ENCODE results near the gene TNFRSF6B.

Gene TNFRSF6B

DNA sequence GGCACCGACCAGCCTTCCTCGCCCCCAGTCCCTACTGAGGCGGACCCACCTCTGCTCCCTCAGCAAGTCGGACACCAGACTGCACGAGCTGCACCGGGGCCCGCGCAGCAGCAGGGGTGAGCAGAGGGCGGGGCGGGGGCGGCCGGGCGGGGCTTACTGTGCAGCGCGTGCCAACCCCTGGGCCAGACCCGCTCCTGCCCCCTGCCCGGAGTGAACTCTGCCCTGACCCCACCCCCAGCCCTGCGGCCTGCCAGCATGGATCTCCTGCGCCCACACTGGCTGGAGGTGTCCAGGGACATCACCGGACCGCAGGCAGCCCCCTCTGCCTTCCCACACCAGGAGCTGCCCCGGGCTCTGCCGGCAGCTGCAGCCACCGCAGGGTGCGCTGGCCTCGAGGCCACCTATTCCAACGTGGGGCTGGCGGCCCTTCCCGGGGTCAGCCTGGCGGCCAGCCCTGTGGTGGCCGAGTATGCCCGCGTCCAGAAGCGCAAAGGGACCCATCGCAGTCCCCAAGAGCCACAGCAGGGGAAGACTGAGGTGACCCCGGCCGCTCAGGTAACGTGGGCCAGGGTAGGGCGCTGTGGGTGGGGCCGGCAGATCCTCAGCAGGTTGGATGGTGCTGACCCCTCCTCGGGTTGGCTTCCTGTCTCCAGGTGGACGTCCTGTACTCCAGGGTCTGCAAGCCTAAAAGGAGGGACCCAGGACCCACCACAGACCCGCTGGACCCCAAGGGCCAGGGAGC, 41.7 kb downstream of the TNFRSF6B start:
- peak overlapping the region; percentile 37 for H3K9ac ChIP-seq (ENCODE audit: low read length)
- H3K9me3 ChIP-seq (ENCODE audit: control insufficient read depth, insufficient read depth, low read depth, low read length): no peaks in the 10 kb centered on the region
- H3K4me1 ChIP-seq (ENCODE audit: control insufficient read depth, insufficient read depth, low read length): peaks cover 23% of the 10 kb centered on the region
- no peak overlapping the region for H3K27ac ChIP-seq (ENCODE audit: low read depth, low read length)
- H3K36me3 ChIP-seq (ENCODE audit: control insufficient read depth, insufficient read depth, low read length): peaks cover 37% of the 10 kb centered on the region
- peaks cover 10% of the 10 kb centered on the region for H3K27me3 ChIP-seq (ENCODE audit: control insufficient read depth, insufficient read depth, low read length)
- H3K4me3 ChIP-seq (ENCODE audit: low read depth, low read length): peak overlapping the region; percentile 59

DNA sequence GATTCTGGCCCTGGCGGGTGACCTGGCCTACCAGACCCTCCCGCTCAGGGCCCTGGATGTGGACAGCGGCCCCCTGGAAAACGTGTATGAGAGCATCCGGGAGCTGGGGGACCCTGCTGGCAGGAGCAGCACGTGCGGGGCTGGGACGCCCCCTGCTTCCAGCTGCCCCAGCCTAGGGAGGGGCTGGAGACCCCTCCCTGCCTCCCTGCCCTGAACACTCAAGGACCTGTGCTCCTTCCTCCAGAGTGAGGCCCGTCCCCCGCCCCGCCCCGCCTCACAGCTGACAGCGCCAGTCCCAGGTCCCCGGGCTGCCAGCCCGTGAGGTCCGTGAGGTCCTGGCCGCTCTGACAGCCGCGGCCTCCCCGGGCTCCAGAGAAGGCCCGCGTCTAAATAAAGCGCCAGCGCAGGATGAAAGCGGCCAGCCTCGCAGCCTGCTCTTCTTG, 42.3 kb downstream of the TNFRSF6B start:
- H3K27ac ChIP-seq (ENCODE audit: low read depth, low read length): no peak overlapping the region
- peak overlapping the region; percentile 59 for H3K4me3 ChIP-seq (ENCODE audit: low read depth, low read length)
- no peaks in the 10 kb centered on the region for H3K9me3 ChIP-seq (ENCODE audit: control insufficient read depth, insufficient read depth, low read depth, low read length)
- H3K4me1 ChIP-seq (ENCODE audit: control insufficient read depth, insufficient read depth, low read length): peaks cover 23% of the 10 kb centered on the region
- peaks cover 10% of the 10 kb centered on the region for H3K27me3 ChIP-seq (ENCODE audit: control insufficient read depth, insufficient read depth, low read length)
- peak overlapping the region; percentile 5 for H3K9ac ChIP-seq (ENCODE audit: low read length)
- H3K36me3 ChIP-seq (ENCODE audit: control insufficient read depth, insufficient read depth, low read length): peaks cover 38% of the 10 kb centered on the region

DNA sequence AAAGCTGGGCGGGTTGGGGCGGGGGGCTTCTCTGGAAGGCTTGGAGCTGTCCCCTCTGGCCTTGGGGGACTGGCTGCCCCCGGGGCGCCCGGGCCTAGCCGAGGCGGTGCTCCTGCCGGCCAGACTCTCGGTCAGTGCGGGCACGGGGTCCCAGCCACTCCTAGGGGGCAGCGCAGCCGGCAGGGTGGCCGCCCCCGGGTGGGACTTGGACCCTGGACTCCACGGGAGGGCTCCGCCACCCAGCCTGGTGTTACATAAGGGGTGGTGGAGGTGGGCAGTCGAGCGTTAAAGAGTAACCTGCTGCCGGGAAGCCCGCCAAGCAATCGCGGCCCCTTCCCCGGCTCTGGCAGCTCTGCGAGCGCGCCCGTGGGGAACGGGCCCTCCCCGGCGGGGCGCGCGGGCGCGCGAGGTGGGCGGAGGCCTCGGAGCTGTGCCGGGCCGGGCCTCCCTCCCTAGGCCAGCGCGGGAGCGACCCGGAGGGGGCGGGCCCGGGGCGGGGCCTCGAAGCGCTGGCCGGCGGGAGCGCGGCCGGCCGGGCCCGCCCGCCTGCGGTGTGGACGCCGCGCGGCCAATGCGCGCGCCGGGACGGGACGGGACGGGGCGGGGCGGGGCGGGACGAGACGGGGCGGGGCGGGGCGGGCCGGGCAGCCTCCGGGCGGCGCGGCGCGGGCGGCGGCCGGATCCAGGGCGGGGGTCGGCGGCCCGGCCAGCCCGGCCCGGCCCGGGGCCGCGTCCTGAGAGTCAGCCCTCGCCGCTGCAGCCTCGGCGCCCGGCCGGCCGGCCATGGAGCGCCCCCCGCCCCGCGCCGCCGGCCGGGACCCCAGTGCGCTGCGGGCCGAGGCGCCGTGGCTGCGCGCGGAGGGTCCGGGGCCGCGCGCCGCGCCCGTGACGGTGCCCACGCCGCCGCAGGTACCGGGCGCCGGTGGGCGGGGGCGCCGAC, 42.9 kb downstream of the TNFRSF6B start, which contains the start of gene SLC2A4RG:
TSS of gene SLC2A4RG (plus strand) at position 647 of the 940 bp plus-strand sequence. CDS start at position 784, 137 bp downstream.
- Histone ChIP-seq H3K27me3 (ENCODE audit: control insufficient read depth, insufficient read depth, low read length) (peaks cover 10% of the 10 kb centered on the region), H3K27ac (ENCODE audit: low read depth, low read length) (peak within 1 kb of the TSS; percentile 79; the same call in 1 of the 2 replicates), H3K4me3 (ENCODE audit: low read depth, low read length) (peak within 1 kb of the TSS; percentile 90), H3K9ac (ENCODE audit: low read length) (peak within 1 kb of the TSS; percentile 79), H3K4me1 (ENCODE audit: control insufficient read depth, insufficient read depth, low read length) (peaks cover 23% of the 10 kb centered on the region), H3K9me3 (ENCODE audit: control insufficient read depth, insufficient read depth, low read depth, low read length) (no peaks in the 10 kb centered on the region), H3K36me3 (ENCODE audit: control insufficient read depth, insufficient read depth, low read length) (peaks cover 36% of the 10 kb centered on the region)

DNA sequence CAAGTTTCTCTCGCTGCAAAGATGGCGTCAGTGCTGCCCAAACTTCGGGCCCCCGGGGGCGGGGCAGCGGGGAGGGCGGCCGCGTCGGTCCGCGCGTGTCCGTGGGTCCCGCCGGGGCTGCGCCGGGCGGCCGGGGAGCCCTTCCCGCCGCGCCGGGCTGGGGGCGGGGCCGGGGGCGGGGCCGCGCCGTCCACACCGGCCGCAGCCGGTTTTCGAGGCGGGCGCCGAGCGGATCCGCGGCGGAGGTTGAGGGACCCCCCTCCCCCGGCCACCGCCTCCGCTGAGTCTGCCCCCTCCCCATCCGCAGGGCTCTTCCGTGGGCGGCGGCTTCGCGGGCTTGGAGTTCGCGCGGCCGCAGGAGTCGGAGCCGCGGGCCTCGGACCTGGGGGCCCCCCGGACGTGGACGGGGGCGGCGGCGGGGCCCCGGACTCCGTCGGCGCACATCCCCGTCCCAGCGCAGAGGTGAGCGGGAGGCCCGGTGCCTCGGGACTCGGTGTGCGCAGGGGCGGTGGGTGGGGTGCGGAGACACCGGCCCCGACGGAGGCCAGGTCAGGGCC, 43.7 kb downstream of the TNFRSF6B start:
- no peaks in the 10 kb centered on the region for H3K9me3 ChIP-seq (ENCODE audit: control insufficient read depth, insufficient read depth, low read depth, low read length)
- H3K27ac ChIP-seq (ENCODE audit: low read depth, low read length): peak overlapping the region; percentile 79; the same call in 1 of the 2 replicates
- H3K36me3 ChIP-seq (ENCODE audit: control insufficient read depth, insufficient read depth, low read length): peaks cover 28% of the 10 kb centered on the region
- H3K4me1 ChIP-seq (ENCODE audit: control insufficient read depth, insufficient read depth, low read length): peaks cover 23% of the 10 kb centered on the region
- H3K4me3 ChIP-seq (ENCODE audit: low read depth, low read length): peak overlapping the region; percentile 90
- H3K27me3 ChIP-seq (ENCODE audit: control insufficient read depth, insufficient read depth, low read length): peaks cover 10% of the 10 kb centered on the region
- H3K9ac ChIP-seq (ENCODE audit: low read length): peak overlapping the region; percentile 79

DNA sequence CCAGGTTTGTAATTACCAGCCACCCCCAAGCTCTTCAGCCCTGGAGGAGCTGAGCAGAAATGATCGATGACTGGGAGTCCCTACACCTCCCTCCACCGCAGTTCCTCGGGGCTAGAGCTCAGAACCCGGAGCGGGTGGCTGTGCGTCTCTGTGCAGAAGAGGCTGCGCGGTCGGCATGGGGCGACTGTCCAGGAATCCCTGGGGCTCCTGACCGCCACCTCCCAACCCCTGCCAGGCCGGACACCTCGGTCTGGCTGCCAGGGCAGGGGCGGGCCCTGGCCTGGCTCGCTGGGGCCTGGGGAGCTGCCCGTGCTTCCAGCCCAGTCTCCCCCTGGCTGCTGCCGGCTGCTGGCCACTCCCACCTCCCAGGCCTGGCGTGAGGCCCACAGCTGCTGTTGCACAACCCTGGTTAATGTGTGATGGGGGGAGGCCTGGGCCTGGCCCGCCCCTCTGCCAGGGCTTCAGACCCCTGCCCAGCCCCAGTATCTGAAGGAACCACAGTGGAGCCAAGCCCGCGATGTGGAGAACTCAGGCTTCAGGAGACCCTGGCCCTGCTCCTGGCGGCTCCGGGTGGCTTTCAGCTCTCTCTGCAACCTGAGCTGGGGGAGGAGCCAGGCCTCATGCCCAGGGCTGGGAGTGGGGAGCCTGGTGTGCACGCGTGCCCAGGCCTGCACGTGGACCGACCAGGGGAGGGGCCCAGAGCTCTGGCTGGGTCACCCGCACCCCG, 44.3 kb downstream of the TNFRSF6B start:
- peak overlapping the region; percentile 90 for H3K4me3 ChIP-seq (ENCODE audit: low read depth, low read length)
- peaks cover 10% of the 10 kb centered on the region for H3K27me3 ChIP-seq (ENCODE audit: control insufficient read depth, insufficient read depth, low read length)
- H3K9ac ChIP-seq (ENCODE audit: low read length): peak overlapping the region; percentile 79
- H3K36me3 ChIP-seq (ENCODE audit: control insufficient read depth, insufficient read depth, low read length): peaks cover 22% of the 10 kb centered on the region
- H3K4me1 ChIP-seq (ENCODE audit: control insufficient read depth, insufficient read depth, low read length): peaks cover 23% of the 10 kb centered on the region
- H3K27ac ChIP-seq (ENCODE audit: low read depth, low read length): peak overlapping the region; percentile 79; the same call in 1 of the 2 replicates
- no peaks in the 10 kb centered on the region for H3K9me3 ChIP-seq (ENCODE audit: control insufficient read depth, insufficient read depth, low read depth, low read length)

DNA sequence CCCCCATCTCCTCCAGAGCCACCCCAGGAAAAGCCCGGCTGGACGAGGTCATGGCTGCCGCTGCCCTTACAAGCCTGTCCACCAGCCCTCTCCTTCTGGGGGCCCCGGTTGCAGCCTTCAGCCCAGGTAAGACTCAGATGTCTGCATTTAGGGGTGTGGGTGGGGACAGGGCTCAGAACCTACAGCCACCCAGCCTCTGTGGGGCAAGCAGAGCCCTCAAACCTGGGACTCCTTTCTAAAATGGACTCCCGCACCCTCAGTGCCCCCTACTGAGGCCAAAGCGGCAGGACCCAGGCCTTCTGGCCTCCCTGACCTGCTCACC, 44.9 kb downstream of the TNFRSF6B start:
- Histone ChIP-seq H3K36me3 (ENCODE audit: control insufficient read depth, insufficient read depth, low read length) (peaks cover 21% of the 10 kb centered on the region), H3K4me1 (ENCODE audit: control insufficient read depth, insufficient read depth, low read length) (peaks cover 23% of the 10 kb centered on the region), H3K9me3 (ENCODE audit: control insufficient read depth, insufficient read depth, low read depth, low read length) (no peaks in the 10 kb centered on the region), H3K27me3 (ENCODE audit: control insufficient read depth, insufficient read depth, low read length) (peaks cover 10% of the 10 kb centered on the region), H3K4me3 (ENCODE audit: low read depth, low read length) (peak overlapping the region; percentile 90), H3K9ac (ENCODE audit: low read length) (no peak overlapping the region), H3K27ac (ENCODE audit: low read depth, low read length) (peak overlapping the region; percentile 79; the same call in 1 of the 2 replicates)

DNA sequence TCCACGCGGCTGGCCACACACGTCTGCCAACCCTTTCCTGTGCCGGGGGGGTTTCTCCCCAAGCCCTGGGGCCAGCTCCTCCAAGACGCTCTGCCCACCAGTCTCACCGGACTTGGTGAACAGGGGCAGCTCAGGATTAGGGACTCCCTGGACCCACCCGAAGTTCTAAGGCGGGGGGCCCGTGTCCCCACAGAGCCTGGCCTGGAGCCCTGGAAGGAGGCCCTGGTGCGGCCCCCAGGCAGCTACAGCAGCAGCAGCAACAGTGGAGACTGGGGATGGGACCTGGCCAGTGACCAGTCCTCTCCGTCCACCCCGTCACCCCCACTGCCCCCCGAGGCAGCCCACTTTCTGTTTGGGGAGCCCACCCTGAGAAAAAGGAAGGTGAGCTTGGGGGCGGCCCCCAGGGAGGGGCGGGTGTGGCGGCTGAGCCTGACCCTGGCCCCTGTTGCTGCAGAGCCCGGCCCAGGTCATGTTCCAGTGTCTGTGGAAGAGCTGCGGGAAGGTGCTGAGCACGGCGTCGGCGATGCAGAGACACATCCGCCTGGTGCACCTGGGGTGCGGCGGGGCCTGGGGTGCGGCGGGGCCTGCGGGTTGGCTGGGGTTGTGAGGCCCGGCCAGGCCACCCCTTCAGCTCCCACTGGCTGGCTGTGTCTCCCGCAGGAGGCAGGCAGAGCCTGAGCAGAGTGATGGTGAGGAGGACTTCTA, 45.4 kb downstream of the TNFRSF6B start:
- Histone ChIP-seq H3K36me3 (ENCODE audit: control insufficient read depth, insufficient read depth, low read length) (peaks cover 23% of the 10 kb centered on the region), H3K9ac (ENCODE audit: low read length) (no peak overlapping the region), H3K4me3 (ENCODE audit: low read depth, low read length) (no peak overlapping the region), H3K9me3 (ENCODE audit: control insufficient read depth, insufficient read depth, low read depth, low read length) (no peaks in the 10 kb centered on the region), H3K4me1 (ENCODE audit: control insufficient read depth, insufficient read depth, low read length) (peaks cover 23% of the 10 kb centered on the region), H3K27me3 (ENCODE audit: control insufficient read depth, insufficient read depth, low read length) (peaks cover 10% of the 10 kb centered on the region), H3K27ac (ENCODE audit: low read depth, low read length) (peak overlapping the region; percentile 79; the same call in 1 of the 2 replicates)

DNA sequence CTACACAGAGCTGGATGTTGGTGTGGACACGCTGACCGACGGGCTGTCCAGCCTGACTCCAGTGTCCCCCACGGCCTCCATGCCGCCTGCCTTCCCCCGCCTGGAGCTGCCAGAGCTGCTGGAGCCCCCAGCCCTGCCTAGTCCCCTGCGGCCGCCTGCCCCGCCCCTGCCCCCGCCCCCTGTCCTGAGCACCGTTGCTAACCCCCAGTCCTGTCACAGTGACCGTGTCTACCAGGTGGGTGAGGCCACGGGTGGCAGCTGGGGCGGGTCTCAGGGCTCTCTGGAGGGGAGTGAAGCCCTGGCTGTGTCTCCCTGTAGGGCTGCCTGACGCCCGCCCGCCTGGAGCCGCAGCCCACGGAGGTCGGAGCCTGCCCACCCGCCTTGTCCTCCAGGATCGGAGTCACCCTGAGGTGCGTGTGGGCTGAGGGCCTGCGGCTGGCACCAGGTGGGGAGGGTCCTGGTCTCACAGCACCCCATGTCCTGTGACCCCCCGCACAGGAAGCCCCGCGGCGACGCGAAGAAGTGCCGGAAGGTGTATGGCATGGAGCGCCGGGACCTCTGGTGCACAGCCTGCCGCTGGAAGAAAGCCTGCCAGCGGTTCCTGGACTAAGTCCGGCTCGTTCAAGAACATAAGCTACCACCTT, 46.1 kb downstream of the TNFRSF6B start:
- Histone ChIP-seq H3K27ac (ENCODE audit: low read depth, low read length) (no peak overlapping the region), H3K4me3 (ENCODE audit: low read depth, low read length) (no peak overlapping the region), H3K9me3 (ENCODE audit: control insufficient read depth, insufficient read depth, low read depth, low read length) (no peaks in the 10 kb centered on the region), H3K9ac (ENCODE audit: low read length) (no peak overlapping the region), H3K27me3 (ENCODE audit: control insufficient read depth, insufficient read depth, low read length) (peaks cover 3% of the 10 kb centered on the region; the same call in 1 of the 2 replicates), H3K4me1 (ENCODE audit: control insufficient read depth, insufficient read depth, low read length) (peaks cover 17% of the 10 kb centered on the region), H3K36me3 (ENCODE audit: control insufficient read depth, insufficient read depth, low read length) (peaks cover 23% of the 10 kb centered on the region)

DNA sequence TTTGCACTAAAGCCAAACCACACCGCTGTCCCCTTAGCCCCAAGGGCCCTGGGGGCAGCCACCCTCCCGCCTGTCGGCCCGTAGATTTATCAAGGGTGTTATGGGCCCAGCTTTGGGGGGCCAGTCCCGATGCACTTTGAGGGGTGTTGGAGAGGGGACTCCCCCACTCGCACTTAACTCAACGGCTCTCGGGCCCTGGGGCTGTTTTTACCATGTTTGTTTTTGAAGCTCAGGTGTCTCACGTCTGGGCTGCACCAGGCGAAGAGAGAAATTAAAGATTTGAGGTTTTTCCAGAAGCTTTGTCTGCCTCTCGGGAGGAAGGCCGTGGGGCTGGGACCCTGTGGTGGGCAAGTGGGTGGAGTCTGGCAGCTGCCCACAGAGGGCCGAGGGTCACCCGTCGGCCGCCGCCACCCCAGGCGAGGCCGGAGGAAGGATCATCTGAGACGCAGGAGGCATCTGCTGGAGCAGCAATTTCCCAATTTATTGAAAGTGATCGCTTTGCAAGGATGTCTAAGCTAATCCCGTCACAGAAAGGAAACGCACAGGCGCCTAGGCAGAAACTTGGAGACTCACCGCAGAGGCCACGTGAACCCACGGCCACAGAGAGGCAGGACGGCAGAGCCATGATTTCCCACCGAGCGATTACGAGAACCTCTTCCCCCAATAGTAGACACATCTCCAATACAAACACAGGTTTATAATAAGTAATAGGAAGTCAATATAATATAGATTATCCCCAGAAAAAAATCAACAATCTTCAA, 46.9 kb downstream of the TNFRSF6B start:
- H3K9me3 ChIP-seq (ENCODE audit: control insufficient read depth, insufficient read depth, low read depth, low read length): no peaks in the 10 kb centered on the region
- peaks cover 13% of the 10 kb centered on the region for H3K4me1 ChIP-seq (ENCODE audit: control insufficient read depth, insufficient read depth, low read length)
- peaks cover 23% of the 10 kb centered on the region for H3K36me3 ChIP-seq (ENCODE audit: control insufficient read depth, insufficient read depth, low read length)
- no peak overlapping the region for H3K9ac ChIP-seq (ENCODE audit: low read length)
- H3K27ac ChIP-seq (ENCODE audit: low read depth, low read length): no peak overlapping the region
- H3K4me3 ChIP-seq (ENCODE audit: low read depth, low read length): no peak overlapping the region
- no peaks in the 10 kb centered on the region for H3K27me3 ChIP-seq (ENCODE audit: control insufficient read depth, insufficient read depth, low read length)

All from HUES6 (cell line).